K562 (cell line): ENCODE measurements around the gene CCDC61. TPM values are rescaled to one million over a fixed set of nuclear protein-coding genes. Genes with fewer than 3 reads are reported as not detected.

Experiments used
- BRF1 ChIP-seq: IDR thresholded peaks from 3 replicates; pipeline ENCODE4 v1.6.1; 2011; ENCODE audit warnings: borderline replicate concordance, mild to moderate bottlenecking; ENCODE audit not compliant: insufficient read length; ENCODE audit errors: extremely low read depth
- ELF1 ChIP-seq: fragments of 200-800 bp; sonication (Bioruptor generic); IDR thresholded peaks from 2 replicates; pipeline ENCODE4 v1.6.1; 2016; ENCODE audit warnings: missing genetic modification characterization, missing compliant biosample characterization
- EP400 ChIP-seq: fragments of 450-650 bp; IDR thresholded peaks from 2 replicates; pipeline ENCODE4 v1.6.1; 2017; ENCODE audit warnings: antibody characterized with exemption, mild to moderate bottlenecking, moderate library complexity
- KAT2B ChIP-seq: IDR thresholded peaks from one replicate; pipeline ENCODE4 v1.6.1; 2012; ENCODE audit warnings: low read depth, mild to moderate bottlenecking, control low read depth, inconsistent platforms, low read length, moderate library complexity
- MBD2 ChIP-seq: sonication (generic); IDR thresholded peaks from 2 replicates; pipeline ENCODE4 v1.6.1; 2016; ENCODE audit warnings: low read depth, borderline replicate concordance
- OTX1 ChIP-seq: fragments of 450-650 bp; formaldehyde crosslinking; IDR thresholded peaks from 2 replicates; pipeline ENCODE4 v1.4.0; 2022; ENCODE audit warnings: mild to moderate bottlenecking
- PHF8 ChIP-seq: fragments of 200-600 bp; sonication (generic); IDR thresholded peaks from 2 replicates; pipeline ENCODE4 v1.6.1; 2012; ENCODE audit warnings: mixed run types, mild to moderate bottlenecking, inconsistent platforms, low read length, moderate library complexity, borderline replicate concordance
- RBM14 ChIP-seq: fragments of 200-400 bp; formaldehyde crosslinking; IDR thresholded peaks from 2 replicates; pipeline ENCODE4 v1.6.1; 2018; ENCODE audit warnings: low read depth, mild to moderate bottlenecking, low read length, moderate library complexity, borderline replicate concordance; ENCODE audit not compliant: insufficient read depth
- YBX1 ChIP-seq: fragments of 450-650 bp; IDR thresholded peaks from 2 replicates; pipeline ENCODE4 v1.7.1; 2016; ENCODE audit warnings: mild to moderate bottlenecking
- ZBTB12 ChIP-seq: fragments of 250-450 bp; sonication (Bioruptor Pico); IDR thresholded peaks from 2 replicates; pipeline ENCODE4 v1.4.0; 2020
- ZNF740 ChIP-seq, 3 experiments: fragments of 200-800 bp in 1 of 3; sonication (Bioruptor generic) in 1 of 3; sonication (generic) in 1 of 3; formaldehyde crosslinking in 1 of 3; IDR thresholded peaks; 2 replicates each; pipeline versions ENCODE4 v1.6.1 to v1.8.0; 2016 to 2022; ENCODE audit warnings: mild to moderate bottlenecking in 2 of 3, missing compliant biosample characterization in 2 of 3, missing genetic modification characterization in 2 of 3, missing genetic modification reagents in 1 of 3
- polyA plus RNA-seq, 8 experiments: library from polyadenylated mRNA; depleted of rRNA in 4 of 8; stranded (reverse) in 5 of 8; unstranded in 3 of 8; fragments of >200 nt; fragmentation: Nextera tagmentation in 2 of 8; fragmentation: Illumina TruSeq in 1 of 8; extraction: Ambion mirVana in 2 of 8; extraction: Trizol in 1 of 8; gene quantifications; 2 replicates each; pipeline versions ENCODE4 v1.2.1 to v1.2.3, GENCODE V29; 2011 to 2014; ENCODE audit warnings: inconsistent platforms in 1 of 8, missing spikeins in 1 of 8
- total RNA-seq, 7 experiments: library from RNA; depleted of rRNA in 6 of 7; stranded (reverse); fragments of >200 nt in 6 of 7; fragmentation: Illumina TruSeq in 2 of 7; extraction: Trizol in 2 of 7; gene quantifications; 2 replicates each; pipeline versions ENCODE4 v1.2.1 to v1.2.3, GENCODE V29; 2011 to 2021; ENCODE audit warnings: low replicate concordance in 1 of 7
- TF ChIP-seq, protein P1 (sequence below), 2 experiments: fragments of 450-650 bp in 1 of 2; sonication (generic) in 1 of 2; formaldehyde crosslinking in 1 of 2; IDR thresholded peaks; 2 replicates each; pipeline versions ENCODE4 v1.7.1 to v1.9.0; 2016 to 2022; ENCODE audit warnings: inconsistent platforms in 1 of 2, mild to moderate bottlenecking in 1 of 2, missing genetic modification reagents in 1 of 2
- TF ChIP-seq, protein P2 (sequence below): fragments of 250-450 bp; sonication (Bioruptor Pico); IDR thresholded peaks from 2 replicates; pipeline ENCODE4 v1.4.0; 2020; ENCODE audit warnings: borderline replicate concordance

The CCDC61 gene
- total and polyA plus RNA-seq, 9 of the 15 experiments (the other 6 are each of a cell fraction or from before 2014, with no cell fraction given), result 0.07 to 27.0 (median 10.3) TPM

- peak; percentile 83 for TF ChIP-seq EP400
- TF ChIP-seq OTX1 (CRISPR knock-in tag), result peak; percentile 86
- TF ChIP-seq ZBTB12 (CRISPR knock-in tag), result peak; percentile 57
- TF ChIP-seq, protein P1, sequence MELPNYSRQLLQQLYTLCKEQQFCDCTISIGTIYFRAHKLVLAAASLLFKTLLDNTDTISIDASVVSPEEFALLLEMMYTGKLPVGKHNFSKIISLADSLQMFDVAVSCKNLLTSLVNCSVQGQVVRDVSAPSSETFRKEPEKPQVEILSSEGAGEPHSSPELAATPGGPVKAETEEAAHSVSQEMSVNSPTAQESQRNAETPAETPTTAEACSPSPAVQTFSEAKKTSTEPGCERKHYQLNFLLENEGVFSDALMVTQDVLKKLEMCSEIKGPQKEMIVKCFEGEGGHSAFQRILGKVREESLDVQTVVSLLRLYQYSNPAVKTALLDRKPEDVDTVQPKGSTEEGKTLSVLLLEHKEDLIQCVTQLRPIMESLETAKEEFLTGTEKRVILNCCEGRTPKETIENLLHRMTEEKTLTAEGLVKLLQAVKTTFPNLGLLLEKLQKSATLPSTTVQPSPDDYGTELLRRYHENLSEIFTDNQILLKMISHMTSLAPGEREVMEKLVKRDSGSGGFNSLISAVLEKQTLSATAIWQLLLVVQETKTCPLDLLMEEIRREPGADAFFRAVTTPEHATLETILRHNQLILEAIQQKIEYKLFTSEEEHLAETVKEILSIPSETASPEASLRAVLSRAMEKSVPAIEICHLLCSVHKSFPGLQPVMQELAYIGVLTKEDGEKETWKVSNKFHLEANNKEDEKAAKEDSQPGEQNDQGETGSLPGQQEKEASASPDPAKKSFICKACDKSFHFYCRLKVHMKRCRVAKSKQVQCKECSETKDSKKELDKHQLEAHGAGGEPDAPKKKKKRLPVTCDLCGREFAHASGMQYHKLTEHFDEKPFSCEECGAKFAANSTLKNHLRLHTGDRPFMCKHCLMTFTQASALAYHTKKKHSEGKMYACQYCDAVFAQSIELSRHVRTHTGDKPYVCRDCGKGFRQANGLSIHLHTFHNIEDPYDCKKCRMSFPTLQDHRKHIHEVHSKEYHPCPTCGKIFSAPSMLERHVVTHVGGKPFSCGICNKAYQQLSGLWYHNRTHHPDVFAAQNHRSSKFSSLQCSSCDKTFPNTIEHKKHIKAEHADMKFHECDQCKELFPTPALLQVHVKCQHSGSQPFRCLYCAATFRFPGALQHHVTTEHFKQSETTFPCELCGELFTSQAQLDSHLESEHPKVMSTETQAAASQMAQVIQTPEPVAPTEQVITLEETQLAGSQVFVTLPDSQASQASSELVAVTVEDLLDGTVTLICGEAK (IDR thresholded peaks at IDR 0.05), result peak; percentile 74
- TF ChIP-seq, protein P1 (CRISPR knock-in tag; IDR thresholded peaks at IDR 0.05), result no peak
- peak; percentile 91; the same call in 1 of the 2 replicates for TF ChIP-seq PHF8
- no peak for TF ChIP-seq RBM14
- no peak for TF ChIP-seq ZNF740 (CRISPR knock-in tag; IDR thresholded peaks at IDR 0.05)
- TF ChIP-seq ZNF740 (tag; IDR thresholded peaks at IDR 0.05), result no peak
- no peak for TF ChIP-seq YBX1
- TF ChIP-seq MBD2, result peak; percentile 98
- TF ChIP-seq KAT2B, result no peak
- TF ChIP-seq BRF1, result no peak
- TF ChIP-seq, protein P2, sequence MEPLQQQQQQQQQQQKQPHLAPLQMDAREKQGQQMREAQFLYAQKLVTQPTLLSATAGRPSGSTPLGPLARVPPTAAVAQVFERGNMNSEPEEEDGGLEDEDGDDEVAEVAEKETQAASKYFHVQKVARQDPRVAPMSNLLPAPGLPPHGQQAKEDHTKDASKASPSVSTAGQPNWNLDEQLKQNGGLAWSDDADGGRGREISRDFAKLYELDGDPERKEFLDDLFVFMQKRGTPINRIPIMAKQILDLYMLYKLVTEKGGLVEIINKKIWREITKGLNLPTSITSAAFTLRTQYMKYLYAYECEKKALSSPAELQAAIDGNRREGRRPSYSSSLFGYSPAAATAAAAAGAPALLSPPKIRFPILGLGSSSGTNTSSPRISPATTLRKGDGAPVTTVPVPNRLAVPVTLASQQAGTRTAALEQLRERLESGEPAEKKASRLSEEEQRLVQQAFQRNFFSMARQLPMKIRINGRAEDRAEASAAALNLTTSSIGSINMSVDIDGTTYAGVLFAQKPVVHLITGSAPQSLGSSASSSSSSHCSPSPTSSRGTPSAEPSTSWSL (CRISPR knock-in tag), result no peak
- TF ChIP-seq ELF1 (tag), result peak; percentile 99
These were observed at the start of gene CCDC61 (continued) for GRCh38 chr19:45994998-45995714.
